Caco-2 (cell line): Measurements from ENCODE around the gene OR5H14. TPM values are rescaled to one million over a fixed set of nuclear protein-coding genes. Genes with fewer than 3 reads are reported as not detected.
"Not testable (repeated sequence)": the region's sequence is repeated elsewhere in the genome, so short reads cannot be mapped to it uniquely, and the experiment has no call there.

Experiments
- BruUV-seq: library from RNA; stranded (reverse); fragments of 400-500 nt; replicated peaks from 2 replicates; lab custom pipeline; 2021; lab: Mats Ljungman, UMichigan
- CTCF ChIA-PET: fragments of 300-600 bp; sonication (Branson Sonifier 250); formaldehyde crosslinking; loops from one replicate; lab custom pipeline; 2022; ENCODE audit warnings: antibody characterized with exemption; lab: Charles Lee
- POLR2A ChIA-PET: fragments of 300-600 bp; sonication (Branson Sonifier 250); formaldehyde crosslinking; loops from one replicate; lab custom pipeline; 2022; ENCODE audit warnings: antibody characterized with exemption; lab: Charles Lee
- DNase-seq, 2 experiments: peaks; one replicate each; pipeline versions ENCODE4 v3.0.0 to v3.0.0-alpha.2; 2020 to 2022
- H3K27me3 ChIP-seq: replicated peaks from 2 replicates; pipeline ENCODE4 v1.6.0; 2011; ENCODE audit warnings: low read length; ENCODE audit not compliant: control insufficient read depth, insufficient read depth
- H3K36me3 ChIP-seq: 2 replicates; pipeline ENCODE4 v1.5.1; 2011; ENCODE audit warnings: low read length; ENCODE audit not compliant: control insufficient read depth, insufficient read depth
- H3K4me1 ChIP-seq: fragments of 250-450 bp; sonication (Bioruptor Pico); 2 replicates; pipeline ENCODE4 v1.5.1; 2020; ENCODE audit warnings: mild to moderate bottlenecking
- H3K4me3 ChIP-seq: 2 replicates; pipeline ENCODE4 v1.5.1; 2011; ENCODE audit warnings: low read depth, mild to moderate bottlenecking, control low read depth, low read length
- H3K9me3 ChIP-seq: fragments of 250-450 bp; sonication (Bioruptor Pico); 2 replicates; pipeline ENCODE4 v1.5.1; 2020; ENCODE audit warnings: mild to moderate bottlenecking, moderate library complexity
- H3K27ac Mint-ChIP-seq: one replicate; pipeline ENCODE4 v1.8.0; 2022; ENCODE audit warnings: mixed read lengths; ENCODE audit not compliant: unreplicated experiment
- H3K27me3 Mint-ChIP-seq: one replicate; pipeline ENCODE4 v1.8.0; 2022; ENCODE audit warnings: mixed read lengths; ENCODE audit not compliant: insufficient read depth, unreplicated experiment
- H3K36me3 Mint-ChIP-seq: one replicate; pipeline ENCODE4 v1.8.0; 2022; ENCODE audit warnings: mild to moderate bottlenecking, mixed read lengths; ENCODE audit not compliant: insufficient read depth, unreplicated experiment
- H3K4me1 Mint-ChIP-seq: one replicate; pipeline ENCODE4 v1.8.0; 2022; ENCODE audit warnings: low read depth, mixed read lengths; ENCODE audit not compliant: unreplicated experiment
- H3K4me3 Mint-ChIP-seq: one replicate; pipeline ENCODE4 v1.8.0; 2022; ENCODE audit warnings: mild to moderate bottlenecking, moderate library complexity, mixed read lengths; ENCODE audit not compliant: unreplicated experiment
- H3K9me3 Mint-ChIP-seq: one replicate; pipeline ENCODE4 v1.8.0; 2022; ENCODE audit warnings: mixed read lengths; ENCODE audit not compliant: unreplicated experiment
- intact Hi-C: fragments of 100-400 bp; cut with micrococcal nuclease; formaldehyde crosslinking; loops from one replicate; pipeline ENCODE4 v1.10.0; 2022; ENCODE audit not compliant: unreplicated experiment
- total RNA-seq: library from RNA; stranded (reverse); gene quantifications from 2 replicates; pipeline ENCODE4 v1.2.3, GENCODE V29; 2022
- TF ChIP-seq, protein P1 (sequence below), 2 experiments: fragments of 200-600 bp in 1 of 2; IDR thresholded peaks; 1 replicate in 1 of 2; 2 replicates in 1 of 2; pipeline versions ENCODE4 v1.5.1 to v1.8.0; 2011 to 2022; ENCODE audit warnings: antibody characterized with exemption in 1 of 2, control low read depth in 1 of 2, inconsistent platforms in 1 of 2, low read depth in 1 of 2, low read length in 1 of 2, mild to moderate bottlenecking in 1 of 2, moderate library complexity in 1 of 2; ENCODE audit not compliant: insufficient read depth in 1 of 2, severe bottlenecking in 1 of 2, unreplicated experiment in 1 of 2

The OR5H14 gene
- total RNA-seq, 1 experiment from 2014 or later, result not detected

DNA sequence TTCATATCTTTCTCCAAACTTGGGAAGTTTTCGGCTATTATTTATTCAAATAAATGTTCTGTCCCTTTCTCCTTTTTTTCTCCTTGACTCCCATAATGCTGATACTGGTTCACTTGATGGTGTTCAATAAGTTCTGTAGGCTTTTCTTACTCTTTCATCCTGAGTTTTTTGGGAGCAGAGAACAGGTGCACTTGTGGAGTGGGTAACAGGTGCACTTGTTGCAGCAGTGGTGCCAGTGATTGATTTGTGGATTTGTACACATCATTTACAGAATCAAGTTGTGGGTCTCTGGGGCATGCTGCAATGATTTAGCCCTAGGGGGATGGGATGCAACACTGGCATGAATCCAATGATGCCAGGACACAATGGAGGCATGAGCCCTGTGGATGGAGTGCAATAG, 31.6 kb upstream of the OR5H14 start:
- Mint-ChIP-seq H3K4me1 (no peaks in the 10 kb centered on the region), H3K9me3 (peaks cover 28% of the 10 kb centered on the region), H3K27ac (no peak overlapping the region), H3K36me3 (no peaks in the 10 kb centered on the region), H3K4me3 (no peak overlapping the region), H3K27me3 (no peaks in the 10 kb centered on the region)
- Histone ChIP-seq H3K9me3 (no peaks in the 10 kb centered on the region; the same call in 1 of the 2 replicates), H3K27me3 (no peaks in the 10 kb centered on the region), H3K4me1 (no peaks in the 10 kb centered on the region), H3K36me3 (no peaks in the 10 kb centered on the region), H3K4me3 (no peak overlapping the region)
- TF ChIP-seq, protein P1, sequence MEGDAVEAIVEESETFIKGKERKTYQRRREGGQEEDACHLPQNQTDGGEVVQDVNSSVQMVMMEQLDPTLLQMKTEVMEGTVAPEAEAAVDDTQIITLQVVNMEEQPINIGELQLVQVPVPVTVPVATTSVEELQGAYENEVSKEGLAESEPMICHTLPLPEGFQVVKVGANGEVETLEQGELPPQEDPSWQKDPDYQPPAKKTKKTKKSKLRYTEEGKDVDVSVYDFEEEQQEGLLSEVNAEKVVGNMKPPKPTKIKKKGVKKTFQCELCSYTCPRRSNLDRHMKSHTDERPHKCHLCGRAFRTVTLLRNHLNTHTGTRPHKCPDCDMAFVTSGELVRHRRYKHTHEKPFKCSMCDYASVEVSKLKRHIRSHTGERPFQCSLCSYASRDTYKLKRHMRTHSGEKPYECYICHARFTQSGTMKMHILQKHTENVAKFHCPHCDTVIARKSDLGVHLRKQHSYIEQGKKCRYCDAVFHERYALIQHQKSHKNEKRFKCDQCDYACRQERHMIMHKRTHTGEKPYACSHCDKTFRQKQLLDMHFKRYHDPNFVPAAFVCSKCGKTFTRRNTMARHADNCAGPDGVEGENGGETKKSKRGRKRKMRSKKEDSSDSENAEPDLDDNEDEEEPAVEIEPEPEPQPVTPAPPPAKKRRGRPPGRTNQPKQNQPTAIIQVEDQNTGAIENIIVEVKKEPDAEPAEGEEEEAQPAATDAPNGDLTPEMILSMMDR (IDR thresholded peaks at IDR 0.05; ENCODE audit: insufficient read depth in 1 of 2, low read depth in 1 of 2, low read length in 1 of 2, severe bottlenecking in 1 of 2, unreplicated experiment in 1 of 2), result no peak
- BruUV-seq, result no TSS peak
- CTCF ChIA-PET, result no interaction called here
- no peak for DNase-seq
- POLR2A ChIA-PET, result no interaction called here
- intact Hi-C loops, result no loop called here

DNA sequence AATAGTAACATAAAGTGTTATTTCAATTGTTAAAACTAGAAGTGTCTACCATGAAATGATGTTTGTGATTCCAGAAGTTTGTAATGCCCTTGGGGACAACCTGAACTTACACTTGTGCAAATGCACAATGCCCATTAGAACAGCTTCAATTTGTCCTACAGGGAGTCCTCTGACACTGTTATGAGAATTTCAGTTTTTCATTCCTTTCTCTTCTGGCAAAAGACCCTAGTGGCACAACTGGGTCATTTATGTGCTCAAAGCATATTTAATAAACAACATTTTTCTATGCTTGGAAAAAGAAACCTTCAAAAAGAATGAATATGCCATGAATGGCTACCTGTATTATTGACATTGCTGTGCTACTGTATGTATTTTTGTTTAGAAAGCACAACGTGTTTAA, 16.9 kb upstream of the OR5H14 start, which contains the start of gene OR5H1:
OR5H1 (plus strand) TSS at position 301 of the 400 bp plus-strand sequence. CDS start 1,977 bp downstream, outside the sequence.
- no peaks in the 10 kb centered on the region for H3K27me3 Mint-ChIP-seq
- peaks cover 5% of the 10 kb centered on the region; the same call in 1 of the 2 replicates for H3K9me3 ChIP-seq
- H3K27me3 ChIP-seq, result no peaks in the 10 kb centered on the region
- no peak within 1 kb of the TSS for H3K27ac Mint-ChIP-seq
- no peak within 1 kb of the TSS for H3K4me3 Mint-ChIP-seq
- no peak within 1 kb of the TSS for H3K4me3 ChIP-seq
- H3K36me3 Mint-ChIP-seq, result no peaks in the 10 kb centered on the region
- no peak for DNase-seq
- CTCF ChIA-PET, result no interaction called here
- no peaks in the 10 kb centered on the region for H3K36me3 ChIP-seq
- intact Hi-C loops, result no loop called here
- POLR2A ChIA-PET, result no interaction called here
- H3K4me1 ChIP-seq, result peaks cover 13% of the 10 kb centered on the region
- H3K4me1 Mint-ChIP-seq, result no peaks in the 10 kb centered on the region
- TF ChIP-seq, protein P1 (IDR thresholded peaks at IDR 0.05; ENCODE audit: insufficient read depth in 1 of 2, low read depth in 1 of 2, low read length in 1 of 2, severe bottlenecking in 1 of 2, unreplicated experiment in 1 of 2), result no peak
- BruUV-seq, result no TSS peak
- H3K9me3 Mint-ChIP-seq, result peaks cover 9% of the 10 kb centered on the region

DNA sequence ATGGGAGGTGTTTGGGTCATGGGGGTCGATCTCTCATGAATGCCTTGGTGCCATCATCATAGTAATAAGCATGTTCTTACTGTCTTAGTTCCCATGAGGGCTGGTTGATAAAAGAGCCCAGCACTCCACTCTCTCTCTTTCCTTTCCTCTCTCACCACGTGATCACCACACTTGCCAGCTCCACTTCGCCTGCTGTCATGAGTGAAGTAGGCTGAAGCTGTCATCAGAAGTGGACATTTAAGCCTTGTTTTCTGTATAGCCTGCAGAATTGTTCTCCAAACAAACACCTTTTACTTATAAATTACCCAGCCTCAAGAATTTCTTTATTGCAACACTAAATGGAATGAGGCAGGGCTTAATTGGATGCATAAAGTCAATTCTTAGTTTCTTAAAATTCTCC, 10.6 kb upstream of the OR5H14 start:
- H3K27ac Mint-ChIP-seq, result no peak overlapping the region
- Histone ChIP-seq H3K9me3 (peaks cover 4% of the 10 kb centered on the region; the same call in 1 of the 2 replicates), H3K36me3 (no peaks in the 10 kb centered on the region), H3K4me3 (no peak overlapping the region), H3K4me1 (no peaks in the 10 kb centered on the region), H3K27me3 (no peaks in the 10 kb centered on the region)
- no peak for DNase-seq
- no peaks in the 10 kb centered on the region for H3K27me3 Mint-ChIP-seq
- BruUV-seq, result no TSS peak
- H3K36me3 Mint-ChIP-seq, result no peaks in the 10 kb centered on the region
- no peaks in the 10 kb centered on the region for H3K4me1 Mint-ChIP-seq
- CTCF ChIA-PET, result no interaction called here
- TF ChIP-seq, protein P1 (IDR thresholded peaks at IDR 0.05; ENCODE audit: insufficient read depth in 1 of 2, low read depth in 1 of 2, low read length in 1 of 2, severe bottlenecking in 1 of 2, unreplicated experiment in 1 of 2), result no peak
- no peak overlapping the region for H3K4me3 Mint-ChIP-seq
- POLR2A ChIA-PET, result no interaction called here
- intact Hi-C loops, result no loop called here
- no peaks in the 10 kb centered on the region for H3K9me3 Mint-ChIP-seq

DNA sequence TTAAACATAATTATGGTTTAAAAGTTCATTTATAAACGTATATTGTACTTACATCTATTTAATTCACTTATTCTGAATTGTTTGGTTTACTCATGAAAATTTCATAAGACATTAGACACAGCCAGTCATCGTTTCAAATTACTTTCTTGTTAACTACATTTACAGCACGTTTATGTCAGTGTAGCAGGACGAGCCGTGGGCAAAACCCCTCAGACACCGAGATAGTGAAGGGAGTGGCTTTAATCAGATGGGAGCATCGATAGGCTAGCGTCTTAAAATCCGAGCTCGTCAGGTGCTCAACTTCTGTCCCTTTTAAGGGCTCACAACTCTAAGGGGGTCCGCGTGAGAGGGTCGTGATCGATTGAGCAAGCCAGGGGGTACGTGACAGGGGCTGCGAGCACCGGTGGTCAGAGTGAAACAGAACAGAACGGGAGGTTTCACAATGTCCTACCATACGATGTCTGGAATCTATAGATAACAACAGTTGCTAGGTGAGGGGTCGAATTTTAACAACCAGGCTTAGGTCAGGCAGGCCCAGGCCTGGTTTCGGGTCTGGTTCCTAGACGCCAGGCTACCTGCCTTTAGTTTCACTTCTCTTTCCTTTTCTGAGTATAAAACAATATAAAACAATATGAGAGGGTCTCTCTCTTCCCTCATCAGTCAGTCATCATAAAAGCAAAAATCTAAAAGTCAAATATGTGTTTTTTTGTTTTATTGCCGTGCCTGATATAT, 9.3 kb upstream of the OR5H14 start:
- POLR2A ChIA-PET, BruUV-seq, H3K27me3 Mint-ChIP-seq, DNase-seq, H3K9me3 ChIP-seq, H3K4me1 ChIP-seq, CTCF ChIA-PET, H3K4me3 ChIP-seq, intact Hi-C loops, H3K9me3 Mint-ChIP-seq, H3K4me1 Mint-ChIP-seq, H3K36me3 ChIP-seq, H3K27me3 ChIP-seq, H3K36me3 Mint-ChIP-seq: not testable (repeated sequence)
- peak overlapping the region; percentile 51 for H3K4me3 Mint-ChIP-seq
- H3K27ac Mint-ChIP-seq, result peak overlapping the region; percentile 53
